GM21515 (cell line): Measurements from ENCODE around the gene MAN1A1.

ENCODE experiments used
- ATAC-seq: cut with Tn5 transposase; IDR thresholded peaks from one replicate; pipeline ENCODE4 v1.9.1; 2021; ENCODE audit not compliant: unreplicated experiment

The MAN1A1 gene

DNA sequence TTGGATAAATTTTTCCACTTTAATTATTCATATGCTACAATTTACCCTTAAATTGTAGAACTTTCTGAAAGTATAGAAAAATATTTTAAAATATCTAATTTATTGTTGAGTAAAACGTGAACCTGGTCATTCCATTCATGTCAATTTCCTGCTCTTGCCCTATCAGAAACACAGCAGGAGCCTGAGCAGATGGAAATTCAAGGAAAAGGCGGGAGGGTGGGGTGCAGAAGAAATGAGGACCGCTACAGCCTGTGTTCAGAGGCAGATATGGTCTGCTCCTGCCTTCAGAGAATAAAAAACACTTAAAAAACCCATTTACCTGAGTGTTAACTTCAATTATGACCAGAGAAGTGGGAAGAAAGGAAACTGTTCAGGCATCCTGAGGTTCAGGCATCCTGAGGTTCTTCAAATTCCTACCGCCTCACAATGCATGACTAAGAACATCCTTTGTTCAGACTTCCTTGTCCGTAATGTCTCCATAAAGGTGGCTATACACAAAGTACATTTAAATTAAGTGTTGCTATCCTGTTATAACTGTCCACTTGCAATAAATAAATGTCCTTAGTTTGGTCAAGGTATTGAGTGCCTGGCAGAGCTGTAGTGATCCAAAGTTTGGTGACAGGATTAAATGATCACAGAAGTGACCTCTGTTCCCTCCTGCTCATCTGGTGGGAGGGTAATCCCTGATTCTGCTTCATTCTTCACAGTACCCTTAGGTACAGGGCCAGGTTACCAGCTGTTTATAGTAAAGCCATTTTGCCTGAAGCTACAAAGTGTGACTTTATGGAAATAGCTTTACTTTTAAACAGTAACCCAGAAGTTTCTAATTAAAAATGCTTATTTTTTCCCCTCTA lies 109.1 kb downstream of the MAN1A1 start:
- ATAC-seq = peak; percentile 31

DNA sequence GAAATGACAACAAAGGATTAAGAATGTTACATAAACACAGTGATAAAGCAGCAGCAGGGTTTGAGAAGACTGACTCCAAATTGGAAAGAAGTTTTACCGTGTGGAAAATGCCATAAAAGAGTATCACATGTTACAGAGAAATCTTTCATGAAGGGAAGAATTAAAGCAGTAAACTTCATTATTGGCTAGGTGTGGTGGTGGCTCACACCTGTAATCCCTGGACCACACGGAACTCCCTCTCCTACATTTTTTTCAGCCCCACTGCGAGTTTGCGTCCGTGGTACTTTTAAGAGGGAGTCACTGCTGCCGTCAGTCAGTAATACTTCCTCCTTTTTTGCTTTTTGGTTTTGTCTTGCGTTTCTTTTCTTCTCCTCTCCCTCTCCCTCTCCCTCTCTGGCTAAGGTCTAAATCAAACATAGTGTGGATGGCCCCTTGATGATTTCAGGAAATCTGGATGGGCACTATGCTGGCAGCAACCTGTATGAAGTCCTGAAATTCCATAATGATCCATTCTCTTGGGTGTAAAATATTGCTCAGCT lies 112.3 kb downstream of the MAN1A1 start:
- no peak for ATAC-seq

DNA sequence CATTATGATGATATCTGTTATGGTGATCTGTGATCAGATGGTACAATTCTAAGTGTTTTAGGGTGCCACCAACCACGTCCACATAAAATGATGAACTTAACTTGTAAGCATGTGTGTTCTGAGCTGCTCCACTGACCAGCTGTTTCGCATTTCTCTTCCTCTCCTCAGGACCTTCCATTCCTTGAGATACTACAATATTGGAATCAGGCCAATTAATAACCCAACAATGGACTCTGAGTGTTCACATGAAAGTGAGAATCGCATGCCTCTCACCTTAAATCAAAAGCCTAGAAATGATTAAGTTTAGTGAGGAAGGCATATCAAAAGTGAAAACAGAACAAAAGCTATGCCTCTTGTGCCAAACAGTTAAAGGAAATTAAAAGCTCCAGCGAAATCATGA lies 114.6 kb downstream of the MAN1A1 start:
- no peak for ATAC-seq

DNA sequence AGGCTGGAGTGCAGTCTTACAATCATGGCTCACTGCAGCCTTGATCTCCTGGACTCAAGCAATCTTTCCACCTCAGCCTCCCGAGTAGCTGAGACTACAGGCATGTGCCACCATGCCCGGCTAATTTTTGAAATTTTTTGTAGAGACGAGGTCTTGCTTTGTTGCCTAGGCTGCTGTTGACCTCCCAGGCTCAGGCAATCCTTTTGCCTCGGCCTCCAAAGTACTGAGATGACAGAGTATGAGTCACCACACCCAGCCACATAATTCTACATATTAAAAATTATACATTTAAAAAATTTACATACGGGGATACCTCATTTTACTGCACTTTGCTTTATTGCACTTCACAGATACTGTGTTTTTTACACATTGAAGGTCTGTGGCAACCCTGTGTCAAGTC lies 115.1 kb downstream of the MAN1A1 start:
- no peak for ATAC-seq

DNA sequence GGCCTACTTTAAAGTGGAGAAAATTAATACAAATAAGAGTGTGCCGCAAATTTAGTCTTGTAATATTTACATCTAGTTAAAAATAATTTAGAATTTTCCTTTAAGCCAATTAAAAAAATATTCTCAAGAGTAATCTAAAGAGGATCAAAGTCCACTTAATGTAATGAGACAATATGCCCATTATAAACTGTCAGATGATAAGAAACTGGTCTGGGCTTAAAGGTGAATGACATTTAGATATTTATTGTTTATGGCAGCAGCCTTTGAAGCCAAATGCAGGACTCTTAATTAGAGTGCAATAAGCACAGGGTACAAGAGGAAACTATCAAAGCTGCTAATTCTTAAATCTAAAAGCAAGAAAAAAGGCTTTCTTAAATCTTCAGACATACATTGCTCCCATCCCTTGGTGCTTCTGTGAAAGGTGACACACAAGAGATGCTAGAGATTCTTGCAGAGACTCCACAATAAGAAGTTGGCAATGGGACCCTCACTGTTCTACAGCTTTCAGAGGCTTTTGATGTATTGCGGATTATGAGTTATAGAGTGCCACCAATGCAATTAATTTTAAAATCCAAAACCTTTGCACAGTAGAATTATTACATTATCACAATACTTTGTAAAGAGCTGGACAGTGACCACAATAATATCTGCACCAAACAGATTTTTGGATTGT lies 116.1 kb downstream of the MAN1A1 start:
- ATAC-seq = no peak

DNA sequence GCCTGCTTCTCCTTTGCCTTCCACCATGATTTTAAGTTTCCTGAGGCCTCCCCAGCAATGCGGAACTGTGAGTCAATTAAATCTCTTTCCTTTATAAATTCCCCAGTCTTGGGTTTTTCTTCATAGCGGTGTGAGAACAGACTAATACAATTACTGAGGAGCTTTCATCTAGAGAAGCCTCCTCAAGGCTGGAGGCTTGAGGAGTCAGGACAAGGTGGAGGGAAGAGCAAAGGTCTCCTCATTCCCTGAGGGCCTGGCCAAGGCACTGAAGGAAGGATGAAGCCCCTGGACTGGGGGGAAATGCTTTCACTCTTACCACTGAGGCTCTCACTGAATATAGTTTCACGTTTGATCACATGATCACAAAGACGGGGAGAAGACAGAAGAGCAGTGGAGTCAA lies 118.2 kb downstream of the MAN1A1 start:
- ATAC-seq = no peak

DNA sequence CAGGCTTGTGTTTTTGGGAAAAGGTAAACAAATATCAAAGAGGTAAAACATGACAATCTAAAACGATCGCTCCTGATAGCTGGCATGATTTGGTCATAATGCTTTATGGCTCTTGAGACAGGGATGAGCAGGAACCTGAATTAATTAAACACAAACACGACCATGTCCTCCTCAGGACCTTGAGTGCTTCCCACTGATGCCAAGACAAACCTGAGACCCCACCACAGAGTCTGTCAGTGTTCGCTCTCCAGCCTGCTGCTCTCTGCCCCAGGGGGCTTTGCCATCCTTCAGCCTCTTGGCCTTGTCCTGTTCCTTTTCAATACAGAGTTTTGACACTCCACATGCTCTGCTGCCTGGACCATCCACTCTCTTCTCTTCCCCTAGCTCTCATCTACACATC lies 119.4 kb downstream of the MAN1A1 start:
- no peak for ATAC-seq

DNA sequence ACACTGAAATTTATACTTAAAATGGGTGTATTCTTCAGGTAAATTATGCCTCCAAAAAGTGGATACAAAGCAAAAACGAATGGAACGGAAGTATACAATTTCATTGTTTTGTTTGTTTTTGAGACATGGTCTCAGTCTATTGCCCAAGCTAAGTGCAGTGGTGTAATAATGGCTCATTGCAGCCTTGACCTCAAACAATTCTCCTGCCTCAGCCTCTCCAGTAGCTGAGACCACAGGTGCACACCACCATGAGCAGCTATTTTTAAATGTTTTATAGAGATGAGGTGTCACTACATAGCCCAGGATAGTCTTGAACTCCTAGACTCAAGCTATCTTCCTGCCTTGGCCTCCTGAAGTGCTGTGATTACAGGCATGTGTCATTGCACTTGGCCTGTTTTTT lies 122.2 kb downstream of the MAN1A1 start:
- no peak for ATAC-seq

DNA sequence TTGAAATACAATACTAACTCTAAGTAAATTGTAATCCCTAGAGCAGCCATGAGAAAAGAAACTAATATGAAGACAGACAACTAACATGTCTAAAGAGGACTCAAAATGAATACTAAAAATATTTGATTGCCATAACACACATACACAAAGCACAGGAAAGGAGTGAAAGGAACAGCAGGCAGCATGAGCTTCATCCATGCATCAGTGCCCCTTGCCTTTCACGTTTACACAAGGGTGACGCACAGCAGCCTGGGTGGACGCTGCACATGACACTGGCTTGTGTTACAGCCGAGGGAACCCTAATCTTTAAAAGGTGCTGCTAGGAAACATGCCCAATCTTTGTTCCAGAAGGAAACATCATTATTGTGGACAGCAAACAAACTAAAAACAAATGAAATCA lies 123.5 kb downstream of the MAN1A1 start:
- ATAC-seq = no peak

DNA sequence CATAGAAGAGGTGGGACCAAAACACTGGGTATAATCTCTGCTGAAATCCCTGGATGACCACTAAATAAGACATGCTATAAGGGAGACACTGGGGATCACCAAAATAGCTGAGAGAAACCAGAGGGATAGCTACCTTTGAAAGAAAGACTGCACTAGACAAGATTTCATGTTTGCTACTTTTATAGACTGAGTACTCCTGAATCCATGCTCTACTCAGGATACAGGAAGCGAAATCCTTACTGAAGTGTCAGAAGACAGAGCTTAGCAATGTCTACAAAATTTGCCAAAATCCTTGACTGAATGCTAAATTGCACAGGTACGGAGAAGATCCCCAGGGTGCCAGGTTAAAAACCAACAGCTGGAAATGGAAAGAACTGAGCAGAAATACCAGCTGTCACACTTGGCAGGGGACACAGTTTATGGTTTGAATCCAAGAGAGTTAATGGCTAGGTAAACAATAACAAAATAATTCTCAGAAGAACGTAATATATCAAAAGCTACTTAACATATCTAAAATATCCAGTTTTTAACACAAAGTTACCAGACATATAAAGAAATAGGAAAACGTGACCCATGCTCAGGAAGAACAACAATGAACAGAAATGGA lies 125.4 kb downstream of the MAN1A1 start:
- ATAC-seq = no peak

DNA sequence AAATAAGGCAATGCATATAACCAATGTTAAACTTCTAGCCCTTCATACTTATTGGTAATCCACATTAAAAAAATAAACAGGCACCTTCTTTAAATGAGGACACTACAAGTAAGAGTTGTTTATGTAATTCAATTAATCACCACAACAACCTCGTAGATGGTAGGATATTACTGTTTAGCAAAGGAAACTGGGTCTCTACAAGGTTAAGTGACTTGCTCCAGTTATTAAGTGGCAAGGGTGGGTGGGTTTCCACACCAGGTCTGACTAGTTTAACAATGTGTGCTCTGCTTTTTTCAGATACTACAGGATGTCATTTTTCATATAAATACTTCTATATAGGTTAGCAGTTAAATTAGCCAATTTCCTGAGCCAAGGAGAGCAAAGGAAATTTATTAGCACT lies 129.1 kb downstream of the MAN1A1 start:
- no peak for ATAC-seq

DNA sequence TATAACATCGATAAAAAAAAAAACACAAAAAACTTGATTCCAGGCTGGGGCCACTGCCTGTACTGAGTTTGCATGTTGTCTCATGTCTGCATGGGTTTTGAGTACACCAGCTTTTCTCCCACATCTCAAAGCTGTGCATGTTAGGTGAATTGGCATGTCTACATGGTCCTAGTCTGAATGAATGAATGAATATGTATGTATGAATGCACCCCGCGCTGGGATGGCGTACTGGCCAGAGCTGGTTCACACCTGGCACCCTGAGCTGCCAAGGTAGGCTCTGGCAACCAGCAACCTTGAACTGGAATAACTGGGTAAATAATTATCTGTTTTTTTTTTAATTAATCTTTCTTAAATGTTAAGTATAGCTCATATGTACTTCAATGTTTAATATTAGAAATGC lies 131.0 kb downstream of the MAN1A1 start:
- ATAC-seq = no peak

DNA sequence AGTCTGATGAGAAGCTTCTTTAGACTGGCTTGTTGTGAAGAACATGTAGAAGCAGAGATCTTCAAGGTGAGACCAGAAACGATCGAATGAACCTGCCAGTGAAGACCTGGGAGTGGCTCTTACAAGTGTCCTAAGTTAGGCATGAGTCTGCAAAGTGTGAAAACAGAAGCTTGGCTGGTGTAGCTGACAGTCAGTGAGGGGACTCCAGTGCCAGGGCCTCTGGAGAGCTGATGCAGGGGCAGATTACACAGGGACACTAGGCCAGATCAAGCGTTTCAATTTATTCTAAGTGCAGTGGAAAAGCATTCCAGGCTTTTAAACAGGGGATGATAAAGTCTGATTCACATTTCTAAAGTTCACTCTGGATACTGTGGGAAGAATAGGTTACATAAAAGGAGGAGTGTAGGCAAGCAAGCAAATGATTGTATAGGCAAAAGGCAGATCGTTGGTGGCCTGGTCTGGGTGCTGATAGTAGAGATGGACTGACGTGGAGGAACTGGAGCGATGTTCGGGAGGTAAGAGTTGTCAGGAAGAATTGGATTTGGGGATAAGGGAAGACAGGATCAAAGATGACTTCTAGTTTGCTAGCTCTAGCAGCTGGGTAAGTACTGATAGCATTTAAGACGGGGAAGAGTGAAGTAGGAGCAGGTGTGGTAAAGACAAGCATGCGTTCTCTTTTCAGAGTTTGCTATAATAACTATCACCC lies 133.5 kb downstream of the MAN1A1 start:
- no peak for ATAC-seq

DNA sequence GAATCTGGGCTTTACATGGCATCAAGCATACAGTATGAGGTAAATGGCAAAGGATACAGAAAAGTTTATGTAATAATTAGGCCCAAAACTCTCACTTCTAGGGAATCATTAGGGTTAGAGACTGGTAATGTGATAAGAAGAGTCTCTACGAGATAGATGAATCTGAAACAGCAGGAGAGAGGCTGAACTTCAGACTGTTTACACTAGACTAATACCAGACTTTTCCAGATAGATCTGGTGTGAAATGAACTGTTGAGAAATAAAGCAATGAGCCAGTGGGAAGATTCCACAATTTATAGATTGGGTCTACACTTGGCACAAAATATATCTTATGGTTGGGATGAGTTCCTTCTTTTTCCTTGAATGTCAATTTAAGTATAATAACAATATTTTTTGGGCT lies 134.3 kb downstream of the MAN1A1 start:
- no peak for ATAC-seq

DNA sequence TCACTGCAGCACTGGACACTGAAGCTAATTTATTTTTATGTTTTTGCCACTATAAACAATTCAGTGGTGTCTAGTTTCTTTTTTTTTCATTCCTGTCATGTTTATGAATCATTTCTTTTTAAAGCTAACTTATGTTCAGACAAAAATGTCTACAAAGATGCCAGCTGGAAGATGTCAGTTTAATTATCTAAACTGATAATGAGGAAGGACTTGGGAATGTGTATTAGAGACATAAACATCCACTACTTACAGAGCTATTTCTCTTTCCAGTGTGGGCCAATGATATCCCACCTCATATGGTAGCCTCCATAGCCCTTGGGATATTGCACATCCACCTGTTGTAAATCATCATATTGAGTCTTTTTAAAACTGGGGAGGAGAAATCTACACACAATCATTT lies 139.0 kb downstream of the MAN1A1 start:
- ATAC-seq = no peak

DNA sequence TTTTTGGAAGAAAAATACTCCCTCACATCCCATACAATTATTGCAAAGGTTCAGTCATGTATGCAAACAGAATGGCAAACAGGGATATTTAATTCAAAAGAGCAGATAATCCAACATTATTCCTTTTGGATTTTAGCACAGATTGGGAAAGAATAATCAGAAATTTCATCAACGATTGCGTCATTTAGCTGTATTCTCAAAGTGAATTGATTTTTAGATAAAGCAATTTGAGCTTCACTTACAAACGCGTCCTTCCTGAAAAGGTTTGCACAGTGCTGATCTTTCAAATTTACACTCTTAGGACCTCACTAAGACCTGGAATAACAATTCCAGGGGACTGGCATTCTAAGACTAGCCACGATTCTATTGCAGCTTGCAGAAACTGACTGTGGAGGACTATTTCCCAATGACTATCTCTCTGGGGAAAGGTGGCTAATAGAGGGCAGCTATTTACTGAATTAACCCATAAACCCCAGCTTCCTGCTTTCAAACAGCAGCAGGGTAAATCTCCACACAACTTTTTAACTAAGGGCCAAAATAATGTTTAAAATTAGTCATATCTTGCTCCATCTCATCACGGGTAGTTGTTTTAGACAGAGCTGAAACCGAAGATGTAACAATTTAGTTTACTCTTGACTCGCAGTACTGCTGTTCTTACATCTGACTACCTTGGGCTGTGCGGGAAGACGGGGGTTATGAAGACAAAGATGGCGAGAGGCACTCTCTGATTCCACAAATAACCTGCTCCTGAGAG lies 139.9 kb downstream of the MAN1A1 start:
- ATAC-seq = no peak

DNA sequence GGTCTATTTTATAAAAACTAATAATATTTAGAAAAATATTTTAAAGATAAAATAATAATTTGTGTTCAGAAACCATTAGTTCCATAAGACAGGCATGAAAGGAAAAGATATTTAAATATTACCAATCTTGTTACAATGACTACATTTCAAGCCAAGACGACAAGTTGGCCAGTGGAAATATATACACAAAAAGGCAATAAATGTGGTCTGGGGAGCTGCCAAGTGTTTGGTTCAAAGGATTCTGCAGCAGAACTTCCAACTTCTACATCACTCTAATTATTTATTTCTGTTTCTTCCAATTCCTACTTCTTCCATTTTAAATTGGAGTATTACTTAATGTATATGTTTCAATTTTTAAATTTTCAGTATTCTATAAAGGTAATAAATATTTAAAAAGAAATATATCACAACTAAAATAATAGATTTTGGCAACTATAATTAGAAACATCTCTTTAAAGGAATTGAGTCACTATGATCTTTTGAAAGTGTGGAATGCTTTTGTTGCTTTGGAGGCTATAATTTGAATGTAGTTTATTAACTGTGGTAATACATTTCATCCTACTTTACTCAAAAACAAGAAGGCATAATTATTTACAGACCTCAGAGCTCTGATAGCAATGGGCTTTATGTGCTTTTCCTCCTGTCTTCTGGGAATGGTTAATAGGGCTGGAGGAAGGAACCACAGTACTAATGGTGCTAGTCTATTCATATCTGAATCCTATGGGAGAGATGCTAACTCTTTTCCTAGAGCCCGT lies 141.4 kb downstream of the MAN1A1 start:
- no peak for ATAC-seq

DNA sequence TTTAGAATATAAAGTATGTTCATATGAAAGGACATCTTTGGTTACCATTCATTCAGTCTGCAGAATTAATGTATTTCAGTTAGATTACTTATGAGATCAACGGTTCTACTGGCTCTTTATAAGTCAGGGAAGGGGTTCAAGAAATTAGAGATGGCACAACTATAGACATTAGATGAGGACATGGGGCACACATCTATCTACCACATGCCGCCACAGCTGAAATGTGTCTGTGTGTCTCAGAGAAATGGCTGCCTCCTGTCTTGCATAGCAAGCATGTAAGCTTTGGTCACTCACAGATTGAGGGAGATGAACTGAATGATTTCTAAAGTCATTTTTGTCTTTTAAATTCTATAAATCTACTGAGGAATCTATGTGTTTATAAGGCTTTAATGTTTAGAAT lies 142.2 kb downstream of the MAN1A1 start:
- ATAC-seq = no peak

DNA sequence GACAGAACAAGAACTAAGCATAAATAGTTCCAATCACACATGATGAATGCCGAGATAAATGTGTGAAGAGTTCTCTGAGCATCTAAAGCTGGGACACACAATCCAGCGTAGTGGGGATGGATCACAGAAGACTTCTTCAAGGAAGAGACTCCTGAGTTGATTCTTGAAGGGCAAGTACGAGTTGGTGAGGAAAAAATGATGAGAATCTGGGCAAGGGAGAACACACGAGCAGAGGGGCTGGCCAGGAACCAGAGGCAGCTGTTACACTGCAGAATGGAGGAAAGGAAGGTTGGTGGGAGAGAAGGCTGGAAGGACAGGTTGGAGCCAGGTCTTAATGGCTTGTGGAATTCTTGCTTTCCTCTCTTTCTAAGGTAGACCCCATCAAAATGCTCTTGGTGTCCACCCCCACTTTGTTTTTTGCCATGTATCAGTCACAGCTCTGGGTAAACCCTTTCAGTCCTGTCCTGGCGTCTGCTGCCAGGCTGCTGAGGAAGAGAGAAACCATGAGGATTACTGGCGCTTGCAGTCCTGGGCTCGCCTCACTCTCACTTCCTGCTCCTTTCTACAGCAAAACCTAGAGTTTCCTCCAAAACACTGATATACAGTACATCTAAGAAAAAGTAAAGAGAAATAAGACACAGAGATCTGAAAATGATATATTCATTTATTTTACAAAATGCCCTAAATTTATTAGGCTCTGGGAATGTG lies 143.5 kb downstream of the MAN1A1 start:
- ATAC-seq = peak; percentile 86
